ENCODE results near the gene PPP1CA. TPM values are rescaled to one million over a fixed set of nuclear protein-coding genes. Genes with fewer than 3 reads are reported as not detected.

PPP1CA gene
- total and polyA plus RNA-seq, 2 donors (not counting 1 experiment from before 2014, with no cell fraction given), result 218 to 251 TPM

GRCh38 chr11:67396587-67397389 is 4.9 kb downstream of the PPP1CA start:
- H3K36me3 ChIP-seq (replicated peaks in 1 of 2; ENCODE audit: control extremely low read depth in 1 of 2, control insufficient read depth in 1 of 2, extremely low read depth in 1 of 2, insufficient read depth in 2 of 2, low read length in 1 of 2), result peaks cover 2 to 49% of the 10 kb centered on the region in 2 experiments
- H4K20me1 ChIP-seq (ENCODE audit: control insufficient read depth, insufficient read depth, low read length, poor library complexity, severe bottlenecking), result peaks cover 73% of the 10 kb centered on the region
- Mint-ChIP-seq H3K4me3 (peak overlapping the region; percentile 6), H3K27me3 (no peaks in the 10 kb centered on the region), H3K4me1 (peaks cover 50% of the 10 kb centered on the region), H3K9me3 (ENCODE audit: insufficient read depth) (no peaks in the 10 kb centered on the region), H3K27ac (peak overlapping the region; percentile 79)
- peaks cover 0 to 2% (median 0%) of the 10 kb centered on the region in 3 donors for H3K9me3 ChIP-seq (ENCODE audit: control extremely low read depth in 1 of 3, control insufficient read depth in 2 of 3, insufficient read depth in 1 of 3, low read length in 2 of 3)
- WGBS (ENCODE audit: insufficient coverage), result 13% methylated on average over 9 of the region's 13 CpGs
- peak overlapping the region; percentile 26 for H3K4me2 ChIP-seq (replicated peaks; ENCODE audit: low read depth, low read length, poor library complexity, severe bottlenecking)
- ATAC-seq (ENCODE audit: low read depth) (no peak), DNase-seq (no peak)
- H3K27ac ChIP-seq (ENCODE audit: low read length in 2 of 2), result peak overlapping the region in 1 of 2 donors; percentile 63
- H3K27me3 ChIP-seq (replicated peaks in 1 of 4; ENCODE audit: control extremely low read depth in 1 of 4, control insufficient read depth in 3 of 4, insufficient read depth in 4 of 4, low read length in 3 of 4), result no peaks in the 10 kb centered on the region
- no peak for TF ChIP-seq CTCF (IDR thresholded peaks at IDR 0.05)
- H3K79me2 ChIP-seq (ENCODE audit: control insufficient read depth, insufficient read depth, low read length), result peaks cover 55% of the 10 kb centered on the region
- peaks cover 23 to 44% of the 10 kb centered on the region in 2 donors for H3K4me1 ChIP-seq (ENCODE audit: control insufficient read depth in 2 of 2, insufficient read depth in 2 of 2, low read length in 2 of 2)
- no peak overlapping the region for H3K4me3 ChIP-seq (ENCODE audit: control extremely low read depth in 1 of 5, extremely low read depth in 1 of 5, insufficient read depth in 1 of 5, low read depth in 2 of 5, low read length in 4 of 5)
- CTCF ChIA-PET, result interaction anchor here (1.2 to 1.8 kb wide), 5 partner anchors 14 to 134 kb away, joined by 3 to 6 read pairs (median 4); no protein-coding TSS in a partner anchor
- H2AFZ ChIP-seq (ENCODE audit: insufficient read depth, low read depth, low read length, poor library complexity, severe bottlenecking), result no peak overlapping the region
- intact Hi-C loops (cut with micrococcal nuclease), result no loop called here
- H3K9ac ChIP-seq (ENCODE audit: low read length), result no peak overlapping the region
- POLR2A ChIA-PET, result interaction anchor here (1.1 to 2.1 kb wide), 3 partner anchors 20 to 32 kb away, joined by 3 to 8 read pairs (median 3); partner anchors contain the start of gene RPS6KB2

GRCh38 chr11:67396259-67396581 is 5.4 kb downstream of the PPP1CA start:
- Histone ChIP-seq H3K79me2 (ENCODE audit: control insufficient read depth, insufficient read depth, low read length) (peaks cover 56% of the 10 kb centered on the region), H3K27ac (ENCODE audit: low read length in 2 of 2) (peak overlapping the region in 1 of 2 donors; percentile 63), H3K4me1 (ENCODE audit: control insufficient read depth in 2 of 2, insufficient read depth in 2 of 2, low read length in 2 of 2) (peaks cover 24 to 47% of the 10 kb centered on the region in 2 donors), H3K4me3 (ENCODE audit: control extremely low read depth in 1 of 5, extremely low read depth in 1 of 5, insufficient read depth in 1 of 5, low read depth in 2 of 5, low read length in 4 of 5) (no peak overlapping the region), H3K27me3 (replicated peaks in 1 of 4; ENCODE audit: control extremely low read depth in 1 of 4, control insufficient read depth in 3 of 4, insufficient read depth in 4 of 4, low read length in 3 of 4) (no peaks in the 10 kb centered on the region), H3K9ac (ENCODE audit: low read length) (no peak overlapping the region), H2AFZ (ENCODE audit: insufficient read depth, low read depth, low read length, poor library complexity, severe bottlenecking) (no peak overlapping the region), H3K9me3 (ENCODE audit: control extremely low read depth in 1 of 3, control insufficient read depth in 2 of 3, insufficient read depth in 1 of 3, low read length in 2 of 3) (peaks cover 0 to 2% (median 0%) of the 10 kb centered on the region in 3 donors), H3K36me3 (replicated peaks in 1 of 2; ENCODE audit: control extremely low read depth in 1 of 2, control insufficient read depth in 1 of 2, extremely low read depth in 1 of 2, insufficient read depth in 2 of 2, low read length in 1 of 2) (peaks cover 2 to 49% of the 10 kb centered on the region in 2 experiments), H4K20me1 (ENCODE audit: control insufficient read depth, insufficient read depth, low read length, poor library complexity, severe bottlenecking) (peaks cover 73% of the 10 kb centered on the region), H3K4me2 (replicated peaks; ENCODE audit: low read depth, low read length, poor library complexity, severe bottlenecking) (no peak overlapping the region)
- Mint-ChIP-seq H3K9me3 (ENCODE audit: insufficient read depth) (no peaks in the 10 kb centered on the region), H3K27ac (peak overlapping the region; percentile 74), H3K4me3 (no peak overlapping the region), H3K27me3 (no peaks in the 10 kb centered on the region), H3K4me1 (peaks cover 53% of the 10 kb centered on the region)
- ChIA-PET CTCF (interaction anchor here (1.2 to 1.4 kb wide), 2 partner anchors 110 to 134 kb away, joined by 3 to 4 read pairs; no protein-coding TSS in a partner anchor), POLR2A (interaction anchor here (2.1 kb wide), 1 partner anchor 24 kb away, joined by 8 read pairs; no protein-coding TSS in a partner anchor)
- TF ChIP-seq CTCF (IDR thresholded peaks at IDR 0.05) (no peak), EZH2 (IDR thresholded peaks at IDR 0.05; ENCODE audit: borderline replicate concordance, insufficient read depth, low read depth, low read length, poor library complexity, severe bottlenecking) (no peak)
- DNase-seq (no peak), ATAC-seq (ENCODE audit: low read depth) (no peak)
- intact Hi-C loops (cut with micrococcal nuclease), result no loop called here
- WGBS (ENCODE audit: insufficient coverage), result 97% methylated on average over 7 of the region's 7 CpGs

Measured in B cell (primary cell).